ENCODE data around the gene PSMG3. TPM values are rescaled to one million over a fixed set of nuclear protein-coding genes. Genes with fewer than 3 reads are reported as not detected.

Gene PSMG3
- total RNA-seq, 1 experiment from 2014 or later = 63.0 TPM

GRCh38 chr7:1558841-1559625, 10.8 kb downstream of the PSMG3 start:
- H3K27me3 Mint-ChIP-seq (ENCODE audit: low read depth) = no peaks in the 10 kb centered on the region
- H3K27ac Mint-ChIP-seq = no peak overlapping the region
- H3T11ph ChIP-seq (ENCODE audit: low read length) = no peak overlapping the region
- no peaks in the 10 kb centered on the region for H3K4me1 ChIP-seq (ENCODE audit: insufficient read depth, low read length)
- no peak overlapping the region for H3K27ac ChIP-seq (ENCODE audit: insufficient read length, low read depth, low read length)
- H2AK5ac ChIP-seq (ENCODE audit: insufficient read length, low read length) = no peak overlapping the region
- no peak overlapping the region for H2BK12ac ChIP-seq (ENCODE audit: insufficient read length, low read depth, low read length)
- no CpG with 5 or more reads among the region's 32 CpGs for WGBS (ENCODE audit: extremely low coverage, insufficient read length, low lambda C conversion rate)
- no peaks in the 10 kb centered on the region for H4K20me1 ChIP-seq (ENCODE audit: control insufficient read depth, insufficient read depth, insufficient read length)
- H4K8ac ChIP-seq (replicated peaks; ENCODE audit: insufficient read length, low read depth, low read length) = no peak overlapping the region
- no peak overlapping the region for H4K91ac ChIP-seq (ENCODE audit: insufficient read length, low read depth, low read length)
- no peak overlapping the region for H3K9ac ChIP-seq (ENCODE audit: extremely low read depth, insufficient read length, low read length)
- no peak overlapping the region for H3K4me2 ChIP-seq (ENCODE audit: insufficient read depth, insufficient read length, low read length)
- H3K56ac ChIP-seq (ENCODE audit: insufficient read length, low read depth, low read length) = no peak overlapping the region
- peak overlapping the region; percentile 26; the same call in 1 of the 2 replicates for H3K14ac ChIP-seq (ENCODE audit: insufficient read depth, low read length)
- no peaks in the 10 kb centered on the region for H3K9me3 ChIP-seq (ENCODE audit: control insufficient read depth, low read depth, low read length)
- no peak for DNase-seq
- no peaks in the 10 kb centered on the region for H3K23me2 ChIP-seq (ENCODE audit: insufficient read length, low read depth, low read length, poor library complexity, severe bottlenecking)
- no peak overlapping the region for H2BK120ac ChIP-seq (ENCODE audit: low read depth, low read length, poor library complexity, severe bottlenecking)
- H3K4me1 Mint-ChIP-seq = peaks cover 3 to 22% of the 10 kb centered on the region in 2 experiments
- no peak overlapping the region for H3K23ac ChIP-seq (ENCODE audit: insufficient read length, low read depth, low read length)
- H3K27me3 ChIP-seq (ENCODE audit: insufficient read depth, low read length) = no peaks in the 10 kb centered on the region
- no peak for TF ChIP-seq CTCF (conservative IDR thresholded peaks at IDR 0.05)
- H3K18ac ChIP-seq (ENCODE audit: insufficient read length, low read depth, low read length) = no peak overlapping the region
- no peaks in the 10 kb centered on the region for H3K79me2 ChIP-seq (ENCODE audit: insufficient read depth, low read length)
- H3K79me1 ChIP-seq (ENCODE audit: insufficient read depth, low read depth, low read length, poor library complexity, severe bottlenecking) = no peaks in the 10 kb centered on the region
- no peak overlapping the region for H3K4ac ChIP-seq (ENCODE audit: low read depth, low read length)
- no peaks in the 10 kb centered on the region for H3K9me3 Mint-ChIP-seq
- no peak overlapping the region for H2BK5ac ChIP-seq (ENCODE audit: insufficient read length, low read length)
- H2AFZ ChIP-seq (ENCODE audit: low read length) = no peak overlapping the region
- H2BK20ac ChIP-seq (ENCODE audit: low read depth, low read length, poor library complexity, severe bottlenecking) = no peak overlapping the region
- H2BK15ac ChIP-seq (ENCODE audit: low read depth, low read length) = no peak overlapping the region
- no peaks in the 10 kb centered on the region for H3K36me3 Mint-ChIP-seq (ENCODE audit: insufficient read depth in 1 of 3, low read depth in 3 of 3)
- H4K5ac ChIP-seq (ENCODE audit: insufficient read length, low read depth, low read length) = no peak overlapping the region
- no peak overlapping the region for H3K4me3 Mint-ChIP-seq

Measured in H9 (cell line).